HG02852 (cell line): ENCODE measurements around the gene CYP46A1.
A peak's percentile ranks its signal among the peaks of the same experiment; 100 is the strongest.

Experiments used
- ATAC-seq: cut with Tn5 transposase; IDR thresholded peaks from one replicate; pipeline ENCODE4 v1.9.1; 2021; ENCODE audit warnings: mild to moderate bottlenecking, moderate library complexity; ENCODE audit not compliant: unreplicated experiment

CYP46A1 gene

DNA sequence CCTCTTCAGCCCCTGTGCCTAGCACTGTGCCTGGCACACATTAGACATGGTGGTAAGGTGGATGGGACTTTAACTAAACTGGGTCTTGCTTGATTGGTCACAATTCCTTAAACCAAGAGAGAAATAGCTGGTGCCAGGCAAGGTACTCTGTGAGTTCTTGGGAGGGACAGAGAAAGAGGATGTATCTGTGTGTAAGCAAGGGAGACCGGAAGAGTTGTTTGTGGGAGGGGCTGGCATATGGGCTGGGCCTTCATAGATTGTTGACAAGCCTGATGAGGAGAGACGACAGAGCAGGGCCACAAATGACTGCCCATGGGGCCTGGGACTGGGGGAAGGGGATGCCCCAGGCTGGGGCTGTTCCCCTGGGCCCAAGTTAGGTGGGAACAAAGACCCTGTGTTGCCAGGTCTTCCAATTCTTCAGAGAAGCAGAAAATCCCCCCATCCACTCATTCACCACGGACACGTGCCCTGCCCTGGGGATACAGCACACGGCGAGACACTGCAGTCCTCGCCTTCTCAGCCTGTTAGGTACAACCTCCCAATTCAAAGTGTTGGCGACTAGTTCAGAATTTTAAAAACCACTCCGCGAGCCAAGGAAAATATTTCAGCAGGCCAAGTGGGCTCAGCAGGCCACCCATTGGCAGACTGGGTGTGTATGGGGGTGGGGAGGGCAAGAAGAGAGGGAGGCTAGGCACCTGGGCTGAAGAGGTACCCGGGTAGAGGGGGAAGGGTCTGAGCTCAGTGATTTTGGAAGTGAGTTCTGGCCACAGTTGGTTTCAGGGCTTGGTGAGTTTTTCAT, 11.4 kb upstream of the CYP46A1 start:
- peak; percentile 62 for ATAC-seq

DNA sequence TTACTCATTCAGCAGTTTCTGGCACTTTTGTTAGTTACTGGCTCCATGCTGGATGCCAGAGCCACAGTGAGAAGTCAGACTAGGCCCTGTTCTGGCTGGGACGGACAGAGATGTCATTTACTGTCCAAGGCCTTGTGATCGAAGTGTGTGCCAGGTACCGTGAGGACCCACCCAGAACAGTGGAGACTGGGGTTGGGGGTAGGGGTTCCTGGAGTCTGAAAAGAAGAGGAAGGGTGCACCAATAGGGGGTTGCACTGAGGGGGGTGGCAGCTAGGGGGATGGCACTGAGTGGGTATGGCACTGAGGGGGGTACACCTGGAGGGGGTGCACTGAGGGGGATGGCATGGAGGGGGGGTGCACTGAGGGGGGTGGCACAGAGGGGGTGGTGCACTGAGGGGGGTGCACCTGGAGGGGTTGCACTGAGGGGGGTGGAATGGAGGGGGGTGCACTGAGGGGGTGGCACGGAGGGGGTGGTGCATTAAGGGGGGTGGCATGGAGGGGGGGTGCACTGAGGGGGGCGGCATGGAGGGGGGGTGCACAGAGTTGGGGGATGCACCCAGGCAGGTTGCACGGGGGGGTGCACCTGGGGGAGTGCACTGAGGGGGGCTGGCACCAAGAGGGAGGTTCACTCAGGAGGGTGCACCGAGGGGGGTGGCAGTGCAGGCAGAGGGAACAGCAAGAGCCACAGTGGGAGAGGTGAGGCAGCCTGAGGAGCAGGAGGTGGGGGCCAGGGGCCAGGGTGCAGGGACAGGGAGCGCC, 10.6 kb upstream of the CYP46A1 start:
- ATAC-seq = no peak

- ATAC-seq = no peak
Observed at GRCh38 chr14:99674064-99674650, 9.9 kb upstream of the CYP46A1 start.

- ATAC-seq = no peak
Observed at GRCh38 chr14:99674776-99675381, 9.2 kb upstream of the CYP46A1 start.

DNA sequence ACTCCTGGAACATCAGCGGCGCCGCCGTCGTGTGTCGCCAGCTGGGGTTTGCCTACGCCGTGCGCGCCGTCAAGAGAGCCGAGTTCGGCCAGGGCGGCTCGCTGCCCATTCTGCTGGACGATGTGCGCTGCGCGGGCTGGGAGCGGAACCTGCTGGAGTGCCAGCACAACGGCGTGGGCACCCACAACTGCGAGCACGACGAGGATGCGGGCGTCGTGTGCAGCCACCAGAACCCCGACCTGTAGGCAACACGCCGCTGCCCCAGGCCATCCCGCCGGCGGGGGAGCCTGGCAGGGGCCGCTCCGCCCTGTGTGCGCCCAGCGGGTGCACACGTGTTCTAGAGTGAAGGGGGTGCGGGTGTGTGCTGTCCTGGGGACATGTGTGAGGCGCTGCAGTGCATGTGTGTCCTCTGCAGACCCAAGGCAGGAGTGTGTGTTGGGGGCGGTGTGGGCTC, 8.7 kb upstream of the CYP46A1 start:
- no peak for ATAC-seq

DNA sequence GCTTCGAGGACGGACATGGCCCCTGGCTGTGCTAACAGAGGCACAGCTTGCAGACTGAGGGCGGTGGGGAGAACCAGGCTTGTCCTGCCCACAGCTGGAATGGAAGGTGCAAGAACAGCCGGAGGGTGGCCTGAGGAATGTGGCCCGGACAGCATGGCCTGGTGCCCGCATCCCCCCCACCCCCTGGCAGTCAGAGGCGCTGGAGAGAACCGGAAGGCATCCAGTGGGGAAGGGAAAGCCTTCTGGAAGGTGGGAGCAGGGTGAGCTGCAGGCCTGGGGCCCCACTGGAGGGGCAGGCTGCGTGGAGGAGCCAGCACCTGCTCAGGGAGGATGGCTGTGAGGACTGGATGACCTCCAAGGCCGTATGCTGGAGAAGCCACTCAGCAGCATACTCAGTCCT, 8.1 kb upstream of the CYP46A1 start:
- ATAC-seq = no peak

DNA sequence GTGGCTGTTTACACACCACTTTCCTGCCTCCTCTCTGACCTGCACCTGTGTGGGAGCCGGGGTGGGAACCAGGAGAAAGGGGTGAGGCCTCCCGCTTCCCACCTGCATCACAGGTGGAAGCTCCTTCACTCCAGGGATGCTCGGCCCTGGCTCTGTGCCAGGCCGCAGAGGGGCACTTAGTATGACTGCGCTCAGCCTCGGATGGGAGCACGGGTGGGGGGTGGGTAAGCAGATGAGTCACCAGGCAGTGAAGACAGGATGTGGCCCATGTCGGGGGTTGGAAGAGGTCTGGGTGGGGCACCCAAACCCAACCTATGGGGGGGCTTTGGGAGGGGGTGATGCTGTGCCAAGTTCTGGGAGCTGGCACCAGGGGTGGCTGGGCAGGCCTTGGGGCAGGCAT, 7.4 kb upstream of the CYP46A1 start:
- ATAC-seq = no peak

- ATAC-seq = no peak
Observed at GRCh38 chr14:99677231-99678140, 6.6 kb upstream of the CYP46A1 start.

- ATAC-seq = no peak
Observed at GRCh38 chr14:99678198-99678597, 5.9 kb upstream of the CYP46A1 start.

DNA sequence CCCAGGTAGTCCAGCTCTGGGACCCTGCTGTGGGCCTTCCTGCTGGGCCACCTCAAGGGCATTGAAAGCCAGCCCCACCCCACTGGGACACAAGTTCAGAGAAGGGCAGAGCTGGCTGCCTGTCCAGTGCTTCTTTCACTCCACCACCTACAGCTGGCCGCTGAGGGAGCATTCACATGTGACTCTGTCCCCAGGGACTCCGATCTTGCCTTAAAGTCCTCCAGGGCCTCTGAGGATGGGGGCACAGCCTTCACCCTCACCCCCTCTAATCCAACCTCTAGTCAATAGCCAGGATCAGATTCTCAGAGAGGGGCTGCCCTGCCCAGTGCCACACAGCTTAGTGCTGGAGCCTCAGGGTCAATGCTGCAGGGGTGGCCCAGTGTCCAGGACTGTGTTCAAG, 5.0 kb upstream of the CYP46A1 start:
- ATAC-seq = no peak

DNA sequence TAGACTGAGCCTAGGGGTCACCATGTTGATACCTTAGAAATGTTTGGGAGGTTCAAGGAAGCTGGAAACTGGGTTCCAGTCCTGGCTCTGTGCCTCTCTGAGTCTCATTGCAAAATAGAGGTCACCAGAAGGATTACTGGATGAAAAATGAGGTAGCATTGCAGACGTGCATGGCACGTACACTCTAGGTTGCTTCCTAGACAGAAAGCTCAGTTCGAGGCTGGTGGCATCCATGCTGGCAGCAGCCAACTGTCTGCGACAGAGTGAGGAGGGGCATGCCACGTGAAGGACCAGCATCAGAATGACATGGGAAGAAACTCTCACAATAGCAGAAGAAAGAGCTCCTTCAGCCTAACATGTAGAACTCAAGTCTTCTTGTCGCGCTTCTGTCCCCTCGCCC, 4.6 kb upstream of the CYP46A1 start:
- ATAC-seq = no peak

DNA sequence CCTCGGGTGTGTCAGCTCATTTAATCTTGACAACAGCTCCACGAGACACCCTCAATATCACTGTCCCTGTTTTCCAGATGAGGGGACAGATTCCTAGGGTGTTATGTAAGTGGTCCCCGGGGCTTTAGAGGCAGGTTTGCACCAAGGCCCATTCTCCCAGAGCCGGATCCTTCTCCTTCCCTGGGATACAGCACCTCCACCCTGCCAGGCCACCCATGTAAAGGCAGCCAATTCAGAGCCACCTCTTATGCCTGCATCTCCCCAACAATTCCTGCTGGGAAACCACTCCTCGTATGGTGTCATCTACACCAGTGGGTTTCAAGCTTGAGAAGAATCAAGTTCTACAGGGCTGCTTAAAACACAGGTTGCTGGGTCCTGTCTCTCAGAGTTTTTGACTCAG, 4.1 kb upstream of the CYP46A1 start:
- no peak for ATAC-seq

- no peak for ATAC-seq
Observed at GRCh38 chr14:99681101-99681831, 2.8 kb upstream of the CYP46A1 start.

GRCh38 chr14:99681832-99682148, 2.3 kb upstream of the CYP46A1 start:
- no peak for ATAC-seq

DNA sequence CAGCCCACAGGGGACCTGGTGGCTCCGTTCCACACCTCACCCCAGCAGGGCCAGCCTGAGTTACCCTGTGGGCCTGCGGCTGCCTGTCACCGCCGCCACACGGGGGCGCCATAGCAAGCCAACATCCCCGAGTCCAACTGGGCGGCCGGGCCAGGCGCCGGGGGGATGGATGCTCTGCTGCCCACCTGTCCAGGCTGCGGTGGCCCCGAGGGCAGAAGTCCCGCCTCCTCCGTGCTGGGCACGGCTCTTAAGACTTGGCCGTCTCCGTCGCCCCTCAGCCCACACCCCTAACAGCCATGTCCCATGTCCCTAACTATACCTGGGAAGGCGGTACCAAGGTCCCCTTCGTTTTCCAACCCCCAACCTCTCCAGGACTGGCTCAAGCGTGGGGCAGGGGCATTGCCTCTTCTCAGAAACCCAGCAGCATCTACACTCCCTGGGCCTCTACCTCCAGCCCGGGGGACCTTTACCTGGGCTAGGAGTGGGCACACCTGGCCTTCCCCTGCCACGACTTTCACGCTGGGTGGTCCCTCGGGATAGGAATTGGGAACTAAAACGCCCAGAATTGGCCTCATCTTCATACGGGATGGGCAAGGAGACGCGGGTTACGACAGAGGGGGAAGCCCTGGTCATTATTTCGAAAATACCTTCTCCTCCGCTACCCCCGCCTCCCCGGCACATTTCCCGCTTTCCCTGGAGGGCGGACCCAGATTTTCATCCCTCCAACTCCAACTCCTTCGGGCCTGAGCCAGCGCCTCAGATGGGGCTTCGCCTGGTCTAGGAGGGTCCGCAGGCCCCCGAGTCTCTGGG, 1.1 kb upstream of the CYP46A1 start:
- peak; percentile 36 for ATAC-seq

DNA sequence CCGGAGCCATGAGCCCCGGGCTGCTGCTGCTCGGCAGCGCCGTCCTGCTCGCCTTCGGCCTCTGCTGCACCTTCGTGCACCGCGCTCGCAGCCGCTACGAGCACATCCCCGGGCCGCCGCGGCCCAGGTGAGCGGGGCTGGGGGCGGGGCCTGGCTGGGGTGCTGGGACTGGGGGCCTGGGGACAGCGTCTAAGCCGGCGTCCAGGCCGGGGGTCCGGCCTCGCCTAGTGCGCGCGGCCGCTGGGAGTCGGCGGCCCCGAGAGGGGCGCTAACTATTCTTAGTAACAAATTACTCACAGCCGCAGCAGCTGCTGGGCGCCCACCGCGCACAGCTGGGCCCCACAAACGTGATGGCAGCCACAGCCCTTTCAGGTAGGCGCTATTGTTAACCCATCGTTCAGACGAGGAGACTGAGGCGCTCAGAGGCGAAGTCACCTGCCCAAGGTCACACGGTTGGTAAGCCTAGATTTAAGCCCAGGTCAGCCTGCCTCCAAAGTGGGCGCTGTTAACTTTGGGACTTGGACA, 374 bp downstream of the CYP46A1 start:
- ATAC-seq = peak; percentile 31

GRCh38 chr14:99685151-99685591, 1.1 kb downstream of the CYP46A1 start:
- ATAC-seq = no peak

GRCh38 chr14:99685596-99685995, 1.5 kb downstream of the CYP46A1 start:
- no peak for ATAC-seq
